GM03348 (cell line): ENCODE measurements around the gene SLC38A1.

Experiments
- DNase-seq: peaks from one replicate; pipeline ENCODE4 v3.0.0; 2012; ENCODE audit warnings: low spot score

SLC38A1 gene

GRCh38 chr12:46230983-46231382 is 37.9 kb downstream of the SLC38A1 start:
- no peak for DNase-seq

GRCh38 chr12:46230306-46230705 is 38.5 kb downstream of the SLC38A1 start:
- no peak for DNase-seq

GRCh38 chr12:46227616-46228015 is 41.2 kb downstream of the SLC38A1 start:
- DNase-seq: peak; percentile 7

GRCh38 chr12:46224386-46224785 is 44.5 kb downstream of the SLC38A1 start:
- peak; percentile 75 for DNase-seq

DNA sequence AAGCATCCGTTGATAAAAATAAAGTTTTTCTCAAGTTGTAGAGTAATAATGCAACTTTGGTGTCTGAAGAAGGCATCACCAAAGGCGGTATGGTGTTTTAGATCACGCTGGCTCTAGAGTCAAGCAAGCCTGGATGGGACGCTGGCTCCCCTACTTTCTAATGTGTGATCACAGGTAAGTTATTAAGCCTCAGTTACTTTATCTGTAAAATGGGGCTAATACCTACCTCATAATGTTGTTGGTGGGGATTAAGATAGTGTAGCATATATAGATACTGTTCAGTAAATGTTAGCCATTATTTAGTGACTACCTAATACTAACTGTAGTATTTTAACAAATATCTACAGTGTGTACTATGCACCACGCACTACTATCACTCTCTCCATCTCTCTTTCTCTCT is 45.8 kb downstream of the SLC38A1 start:
- DNase-seq: no peak

DNA sequence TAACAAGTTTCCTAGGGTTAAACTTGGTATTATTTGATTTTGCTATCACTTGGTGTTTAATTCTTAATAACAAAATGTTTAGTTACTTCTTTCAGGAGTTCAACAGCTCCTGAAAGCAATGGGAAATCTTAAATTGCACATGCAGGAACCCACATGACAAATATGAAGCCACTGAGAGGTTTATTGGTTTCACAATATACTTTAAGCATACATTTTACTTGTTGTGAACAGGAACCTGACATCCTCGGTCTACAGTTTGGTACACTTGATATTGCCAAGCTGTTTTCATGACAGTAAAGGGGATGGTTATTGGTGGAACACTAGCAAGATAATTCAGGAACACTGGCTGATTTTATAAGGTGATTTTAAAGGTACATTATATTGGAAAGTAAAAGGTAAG is 46.2 kb downstream of the SLC38A1 start:
- no peak for DNase-seq

DNA sequence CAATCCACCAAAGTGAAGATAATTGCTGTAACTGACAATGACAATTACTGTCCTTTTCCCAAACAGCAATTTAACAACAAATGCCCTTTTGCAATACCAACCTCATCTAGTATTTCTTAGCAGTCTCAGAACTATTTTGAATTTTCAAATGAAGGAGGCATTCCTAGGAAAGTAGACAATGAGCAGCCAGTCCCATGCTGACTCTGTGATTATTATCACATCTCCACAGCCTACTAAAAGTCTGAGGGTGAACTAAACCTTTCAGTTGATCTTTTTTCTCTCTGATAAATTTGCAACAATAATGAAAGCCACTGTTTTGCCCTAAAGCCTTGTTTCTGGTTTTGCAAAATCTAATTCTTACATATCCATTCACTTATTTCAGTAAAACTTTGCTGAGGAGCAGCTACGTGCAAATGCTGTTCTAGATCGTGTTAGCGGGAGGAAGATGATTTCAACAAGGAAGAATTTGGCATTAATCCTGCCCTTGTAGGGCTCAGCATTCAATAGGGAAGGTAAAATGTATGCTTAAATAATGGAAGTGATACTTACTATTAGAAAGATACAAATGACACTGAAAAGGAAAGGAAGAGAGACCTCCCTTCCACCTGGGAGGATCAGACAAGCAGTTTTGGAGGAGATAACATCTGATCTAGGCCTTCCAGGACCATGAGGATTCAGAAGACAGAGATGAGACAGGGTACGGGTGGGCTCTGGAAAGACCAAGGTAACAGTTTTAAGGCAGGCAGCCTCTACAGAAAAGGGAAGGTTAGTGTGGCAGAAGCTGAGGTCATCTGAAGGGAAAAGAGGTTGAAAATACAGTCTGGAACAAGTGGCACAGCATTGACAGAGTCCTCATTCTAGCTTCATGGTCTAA is 47.4 kb downstream of the SLC38A1 start:
- no peak for DNase-seq

DNA sequence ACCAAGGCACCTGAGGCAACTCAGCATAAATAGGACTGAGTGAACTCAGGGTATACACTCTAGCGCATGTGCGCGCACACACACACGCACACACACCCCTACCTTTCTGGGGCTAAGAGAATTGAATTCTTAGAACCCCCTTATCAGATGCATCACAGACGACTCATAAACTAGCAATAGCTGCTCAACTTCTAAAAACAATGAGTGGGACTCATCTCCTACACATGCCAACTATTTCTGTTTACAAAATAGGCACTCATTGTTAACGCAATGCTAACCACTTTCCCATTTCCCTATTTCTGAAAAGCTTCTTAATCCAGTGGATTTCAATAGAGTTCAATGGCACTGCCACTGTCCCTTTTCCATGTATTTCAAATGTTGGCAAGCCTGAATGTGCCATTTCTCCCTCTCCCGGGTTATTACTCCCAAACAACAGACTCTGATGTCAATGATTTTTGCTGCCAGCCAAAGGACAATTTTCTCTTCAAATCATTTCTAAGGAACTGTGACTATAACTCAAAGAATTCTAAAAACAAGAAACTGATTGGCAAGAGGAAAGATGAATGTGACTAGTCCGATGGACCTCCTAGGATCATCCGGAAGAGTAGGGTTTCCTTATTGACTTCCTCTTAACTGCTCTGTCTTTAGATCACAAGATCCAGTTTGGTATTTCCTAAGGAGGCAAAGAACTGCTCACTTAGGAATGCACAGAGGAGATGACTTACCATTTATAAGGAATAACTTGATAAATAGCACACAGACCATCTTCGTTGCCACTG is 48.8 kb downstream of the SLC38A1 start:
- peak; percentile 69 for DNase-seq

GRCh38 chr12:46219132-46219876 is 49.5 kb downstream of the SLC38A1 start:
- no peak for DNase-seq

DNA sequence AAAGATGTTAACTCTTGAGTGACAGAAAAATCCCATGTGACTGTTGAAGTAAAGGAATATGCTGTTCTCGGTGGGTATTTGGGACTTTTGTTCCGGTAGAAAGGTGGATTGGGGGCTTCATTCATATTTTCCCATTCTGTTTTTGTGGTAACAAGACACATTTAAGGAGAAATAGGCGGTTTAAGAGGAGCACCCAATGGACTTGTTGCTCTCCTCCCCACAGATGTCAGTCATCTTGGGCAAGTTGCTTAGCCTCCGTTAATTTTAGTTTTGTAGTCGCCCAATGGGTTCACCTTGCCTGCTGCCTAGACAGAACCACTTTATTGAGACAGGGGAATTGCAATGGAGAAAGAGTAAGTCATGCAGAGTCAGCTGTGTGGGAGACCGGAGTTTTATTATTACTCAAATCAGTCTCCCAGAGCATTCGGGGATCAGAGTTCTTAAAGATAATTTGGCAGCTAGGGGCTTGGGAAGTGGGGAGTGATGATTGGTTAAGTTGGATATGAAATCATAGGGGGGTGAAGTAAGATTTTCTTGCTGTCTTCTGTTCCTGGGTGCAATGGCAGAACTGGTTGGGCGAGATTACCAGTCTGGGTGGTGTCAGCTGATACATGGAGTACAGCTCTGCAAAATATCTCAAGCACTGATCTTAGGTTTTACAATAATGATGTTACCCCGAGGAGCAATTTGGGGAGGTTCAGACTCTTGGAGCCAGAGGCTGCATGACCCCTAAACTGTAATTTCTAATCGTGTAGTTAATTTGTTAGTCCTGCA is 50.3 kb downstream of the SLC38A1 start:
- DNase-seq: no peak

DNA sequence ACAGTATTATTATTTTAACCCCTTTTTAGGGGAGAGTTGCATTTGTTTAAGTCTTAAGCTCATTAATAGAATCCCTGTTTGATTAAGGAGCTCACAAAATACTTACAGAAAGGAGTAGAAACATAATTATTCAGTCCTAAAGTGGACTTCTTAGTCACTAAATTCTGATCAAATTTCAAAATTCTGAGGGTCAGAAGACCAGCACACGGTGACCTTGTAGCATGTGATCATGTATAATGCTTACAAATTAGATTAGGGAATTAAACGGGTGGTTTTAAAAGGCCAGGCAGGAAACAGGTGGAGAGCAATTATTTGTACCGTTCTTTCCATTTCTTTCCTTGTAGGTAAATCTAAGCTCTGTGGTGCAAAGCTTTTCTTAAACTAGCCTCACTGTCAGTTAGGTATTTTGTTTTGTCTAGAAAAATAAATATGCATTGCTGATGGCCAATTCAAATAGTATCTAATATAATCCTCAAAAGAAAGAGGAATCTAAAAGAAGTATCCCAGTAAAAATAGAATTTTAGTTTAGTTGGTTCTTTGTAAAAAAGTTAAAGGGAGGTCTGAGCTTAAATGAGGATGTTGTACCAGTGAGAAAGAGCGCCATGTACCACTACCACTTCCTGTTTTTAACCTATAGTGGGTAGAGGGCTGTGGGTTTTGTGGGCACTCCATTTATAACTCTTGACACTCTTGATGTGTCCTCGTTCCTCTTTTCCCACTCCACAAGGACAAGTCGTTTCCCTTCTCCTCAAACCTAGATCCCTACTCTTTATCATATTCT is 51.1 kb downstream of the SLC38A1 start:
- DNase-seq: no peak

- no peak for DNase-seq
Measured at GRCh38 chr12:46214668-46215436, 54.0 kb downstream of the SLC38A1 start.

DNA sequence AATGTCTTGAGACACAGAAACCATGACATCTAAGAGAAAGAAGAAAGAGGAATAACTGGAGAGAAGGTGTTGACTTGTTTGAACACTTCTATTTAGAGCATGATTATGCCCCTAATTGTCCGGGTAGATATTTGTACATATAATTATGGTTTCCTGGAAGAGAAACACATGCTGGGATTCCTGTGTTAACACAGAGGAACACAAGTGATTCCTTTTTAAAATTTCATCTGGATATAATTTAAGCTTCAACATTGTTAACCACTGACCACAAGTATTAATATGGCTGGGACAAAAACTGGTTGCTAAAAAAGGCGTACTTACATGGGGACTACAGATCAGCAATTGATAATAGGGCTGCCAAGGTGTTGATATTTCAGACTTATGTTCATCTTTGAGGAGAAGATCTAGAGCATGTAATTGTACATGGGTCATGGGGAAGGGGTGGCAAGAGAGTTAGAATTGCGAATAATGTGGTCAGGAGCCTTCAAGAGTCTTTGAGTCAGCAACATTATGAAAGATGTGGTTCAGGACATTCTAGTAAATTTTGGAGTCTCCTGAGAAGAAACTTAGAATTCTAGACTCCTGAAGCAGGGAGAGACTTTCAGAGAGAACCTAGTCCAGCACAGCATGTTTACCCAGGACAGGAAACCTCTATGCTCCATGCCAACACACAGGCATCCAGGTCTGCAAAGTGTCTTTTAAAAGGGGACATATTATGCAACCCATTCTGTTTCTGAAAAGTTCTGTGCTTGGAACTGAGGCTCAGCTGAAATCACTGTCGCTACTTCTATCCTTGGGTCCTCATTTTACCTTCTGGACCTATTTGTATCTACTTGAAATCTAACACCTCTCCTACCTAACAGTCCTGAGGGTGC is 56.5 kb downstream of the SLC38A1 start:
- peak; percentile 26 for DNase-seq

GRCh38 chr12:46210873-46211439 is 57.9 kb downstream of the SLC38A1 start:
- DNase-seq: no peak

DNA sequence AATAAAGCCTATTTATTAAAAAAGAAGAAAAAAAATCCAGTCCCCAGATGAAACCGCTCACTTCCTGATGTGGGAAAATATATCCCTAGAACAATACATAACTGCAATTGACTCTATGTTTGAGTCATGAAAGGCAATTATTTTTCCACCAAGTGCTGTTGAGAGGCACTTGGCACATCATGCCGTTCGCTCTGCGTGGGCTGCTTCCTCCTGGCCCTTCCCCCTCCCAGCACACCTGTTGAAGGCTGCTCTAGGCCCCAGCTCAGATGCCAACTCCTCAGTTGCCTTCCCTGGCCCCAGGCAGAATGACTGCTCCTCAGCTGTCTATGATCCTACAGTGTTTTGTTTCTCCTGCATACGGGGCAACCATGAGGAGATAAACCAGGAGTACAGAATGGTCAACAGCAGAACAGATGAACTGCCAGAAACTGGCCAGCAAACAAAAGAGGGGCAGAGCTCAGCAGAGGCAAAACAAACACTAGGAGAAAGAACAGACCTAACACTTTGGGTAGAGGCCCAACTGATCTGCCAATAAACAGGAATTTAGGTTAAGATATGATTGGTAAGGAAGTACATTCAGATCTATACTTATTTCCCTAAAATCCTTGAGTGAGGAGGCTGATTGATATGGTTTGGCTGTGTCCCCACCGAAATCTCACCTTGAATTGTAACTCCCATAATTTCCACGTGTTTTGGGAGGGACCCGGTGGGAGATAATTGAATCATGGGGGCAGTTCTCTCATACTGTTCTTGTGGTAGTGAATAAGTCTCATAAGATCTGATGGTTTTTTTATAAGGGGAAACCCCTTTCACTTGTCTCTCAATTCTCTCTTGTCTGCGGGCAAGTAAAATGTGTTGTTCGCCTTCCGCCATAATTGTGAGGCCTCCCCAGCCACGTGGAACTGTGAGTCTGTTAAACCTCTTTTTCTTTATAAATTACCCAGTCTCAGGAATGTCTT is 58.6 kb downstream of the SLC38A1 start:
- DNase-seq: no peak

DNA sequence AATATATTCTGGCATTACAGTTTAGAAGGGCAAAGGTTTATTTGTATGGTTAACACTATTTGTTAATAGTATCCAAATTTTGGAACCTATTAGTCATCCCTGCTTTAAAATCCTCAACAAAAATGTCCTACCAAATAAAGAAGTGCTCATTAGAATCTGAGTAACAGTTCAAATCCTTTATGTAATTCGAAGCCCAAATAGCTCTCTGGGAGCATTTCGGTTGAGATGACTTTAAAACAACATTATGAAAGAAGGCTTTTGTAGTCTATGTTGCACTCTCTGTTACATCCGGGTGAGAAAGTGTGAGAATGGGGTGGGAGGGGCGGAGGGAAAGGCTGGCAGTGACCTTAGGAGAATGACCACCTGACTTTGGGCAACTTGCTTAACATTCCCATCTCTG is 59.7 kb downstream of the SLC38A1 start:
- peak; percentile 15 for DNase-seq

DNA sequence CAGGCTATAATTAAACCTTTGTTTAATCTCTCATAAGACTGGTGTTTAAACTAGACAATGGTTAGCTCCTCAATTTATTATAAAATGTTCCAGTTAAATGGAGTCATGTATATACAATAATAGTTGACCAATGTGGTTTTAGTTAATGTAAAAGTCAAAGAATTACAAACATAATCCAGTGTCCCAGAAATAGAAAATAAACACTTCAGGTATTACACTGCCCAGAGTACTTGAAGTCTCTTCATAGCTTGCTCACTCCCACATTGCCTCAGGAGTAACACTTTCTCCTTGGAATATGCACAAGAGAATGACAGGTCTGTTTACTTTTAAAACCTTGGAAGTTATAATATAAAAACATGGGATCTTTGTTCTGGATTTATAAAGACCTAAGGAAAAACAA is 60.5 kb downstream of the SLC38A1 start:
- DNase-seq: no peak

DNA sequence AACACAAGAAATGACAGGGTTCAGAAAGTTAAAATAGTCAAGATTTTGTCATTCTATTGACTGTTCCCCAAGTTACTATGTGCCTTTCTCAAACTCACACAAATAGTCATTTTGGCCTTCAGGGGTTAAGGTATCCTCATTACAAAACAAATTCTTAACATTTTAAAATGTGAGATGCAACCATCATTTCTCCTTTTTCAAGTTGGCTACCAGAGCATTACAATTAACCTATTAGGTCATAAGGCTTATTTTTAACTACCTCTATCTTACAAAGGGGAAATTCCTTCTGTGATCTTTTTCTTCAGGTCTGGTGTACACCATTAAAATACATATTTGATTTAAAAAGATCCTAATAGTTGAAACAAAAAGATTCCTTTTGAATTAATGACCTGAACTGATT is 61.2 kb downstream of the SLC38A1 start:
- no peak for DNase-seq
